Measurements from ENCODE around the gene LRRC19.

LRRC19 gene

DNA sequence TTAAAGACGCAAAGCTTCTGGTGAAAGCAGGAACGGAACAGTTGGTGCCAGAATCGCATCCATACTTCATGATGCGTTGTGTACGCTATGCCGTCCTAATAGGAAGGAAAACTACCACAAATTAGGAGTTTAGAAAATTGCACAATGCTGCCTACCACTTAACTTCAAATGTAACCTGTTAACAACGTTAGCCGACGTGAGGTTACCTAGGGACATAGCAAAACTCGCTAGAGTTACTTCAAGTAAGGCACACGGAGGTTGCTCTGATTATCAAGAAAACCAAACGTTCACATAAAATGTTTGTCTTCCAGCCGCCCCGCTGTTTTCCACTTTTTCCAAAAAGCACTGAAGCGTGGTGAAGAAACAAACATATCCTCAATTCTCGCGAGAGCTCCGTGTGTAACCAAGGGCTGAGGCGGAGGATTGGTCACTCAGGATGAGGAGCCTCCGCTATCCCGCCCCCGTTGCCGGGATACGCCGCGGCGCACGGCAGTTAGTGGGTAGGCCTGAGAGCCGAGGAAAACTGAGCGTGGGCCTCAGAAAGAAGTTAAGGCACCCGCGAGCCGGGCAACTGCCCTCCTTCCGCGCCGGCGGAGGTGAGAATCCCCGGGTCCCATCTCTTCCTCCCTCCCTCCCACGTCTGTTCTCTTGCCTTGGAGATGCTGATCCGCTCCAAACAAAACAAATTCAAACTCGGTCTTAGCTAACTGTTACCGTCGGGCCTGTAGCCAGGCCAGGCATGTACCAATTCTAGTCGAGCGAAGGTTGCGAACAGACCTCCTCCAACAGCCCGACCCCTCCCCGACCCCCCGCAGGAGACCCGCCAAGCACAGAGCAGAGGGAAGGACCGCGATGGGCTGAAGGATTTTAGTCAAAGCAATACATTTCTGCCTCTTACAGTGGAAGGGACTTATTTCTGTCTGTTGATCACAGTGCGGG lies 49.3 kb downstream of the LRRC19 start, which contains the start of gene IFT74:
IFT74 (plus strand) TSS at position 492 of the 939 bp plus-strand sequence. CDS start 5,556 bp downstream, outside the sequence.
- DNase-seq (ENCODE audit: low read depth in 2 of 2): peak; percentile 74 to 81

DNA sequence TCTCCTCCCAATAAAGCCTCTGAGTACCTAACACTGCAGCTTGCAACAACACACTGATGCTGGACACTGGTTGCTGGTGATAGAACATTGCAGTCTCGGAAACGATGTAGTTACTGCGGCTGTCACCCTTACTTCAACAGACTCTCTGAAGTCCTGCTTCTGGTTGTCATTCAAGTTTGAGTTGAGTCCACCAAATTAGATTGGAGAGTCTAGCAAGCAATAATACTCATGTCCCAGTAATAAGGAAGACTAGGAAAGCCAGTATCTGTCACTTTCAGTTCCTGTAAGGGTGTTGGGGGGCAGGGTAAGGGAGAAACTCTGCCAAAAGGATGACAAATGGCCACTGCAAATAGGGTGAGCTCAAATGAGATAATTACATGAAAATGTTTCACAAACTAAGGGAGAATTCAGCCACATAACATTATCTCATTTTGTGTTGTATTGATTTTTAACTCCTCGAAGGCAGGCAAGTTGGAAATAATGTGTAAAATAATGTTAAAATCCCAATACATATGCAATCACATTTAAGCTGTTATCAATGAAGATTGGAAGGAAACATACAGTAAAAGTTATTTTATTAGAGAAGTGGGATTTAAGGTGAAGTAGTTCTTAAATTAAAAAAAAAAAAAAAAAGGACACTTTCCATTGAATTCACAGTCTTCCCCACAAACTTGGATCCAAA lies 50.1 kb downstream of the LRRC19 start:
- DNase-seq (ENCODE audit: low read depth in 2 of 2): no peak

DNA sequence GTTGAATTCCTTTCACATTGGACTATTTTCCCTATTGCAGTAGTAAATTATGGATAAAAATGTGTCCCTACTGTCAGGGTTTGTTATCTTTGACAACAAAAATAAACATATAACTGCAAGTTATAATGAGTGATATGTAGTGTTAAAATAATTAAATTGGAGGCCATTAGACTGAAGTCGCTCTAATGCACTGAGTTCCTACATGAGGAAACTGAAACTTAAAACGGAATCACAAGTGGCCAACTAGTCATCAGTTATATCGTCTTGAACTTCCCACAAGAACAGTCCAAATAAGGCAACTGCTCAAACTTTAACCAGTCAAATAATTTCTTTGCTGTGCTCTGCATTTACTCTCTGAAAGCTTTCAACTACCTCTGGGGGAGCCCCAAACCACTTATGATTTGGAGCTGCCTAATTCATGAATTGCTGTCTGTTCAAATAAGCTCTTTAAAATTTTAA lies 51.4 kb downstream of the LRRC19 start:
- no peak for DNase-seq (ENCODE audit: low read depth in 2 of 2)

DNA sequence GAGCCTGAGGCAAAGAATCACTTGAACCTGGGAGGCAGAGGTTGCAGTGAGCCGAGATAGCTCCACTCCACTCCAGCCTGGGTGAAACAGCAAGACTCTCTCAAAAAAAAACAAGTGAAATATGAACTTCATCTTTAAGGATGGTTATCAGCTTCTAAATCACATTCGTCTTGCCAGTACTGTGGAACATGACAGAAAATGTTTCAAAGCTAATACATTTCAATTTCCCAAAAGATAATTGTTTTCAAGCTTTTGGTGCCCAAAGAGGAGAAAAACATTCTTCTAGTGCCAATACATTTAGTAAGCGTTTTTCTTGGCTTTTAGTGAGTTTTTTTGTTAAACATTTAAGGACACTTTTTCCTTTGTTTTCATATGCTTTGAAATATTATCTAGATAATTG lies 53.7 kb downstream of the LRRC19 start:
- no peak for DNase-seq (ENCODE audit: low read depth in 2 of 2)

DNA sequence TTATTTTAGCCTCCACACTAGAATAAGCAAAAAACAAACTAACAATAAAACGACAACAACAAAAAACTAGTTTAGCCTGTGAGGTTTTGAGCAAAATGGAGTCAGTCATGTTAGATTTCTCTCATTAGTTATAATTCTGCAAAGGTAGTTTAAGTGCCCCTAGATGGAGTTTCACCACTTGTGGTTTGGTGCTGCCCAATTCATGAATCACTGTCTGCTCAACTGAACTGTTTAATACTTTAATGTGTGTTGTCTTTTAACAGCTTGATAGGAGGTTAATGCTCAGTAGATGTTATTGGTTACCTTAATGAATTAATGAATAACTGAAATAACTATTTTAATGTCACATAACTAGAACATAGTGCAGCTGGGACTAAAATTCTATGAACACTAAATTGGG lies 55.0 kb downstream of the LRRC19 start:
- no peak for DNase-seq (ENCODE audit: low read depth in 2 of 2)

DNA sequence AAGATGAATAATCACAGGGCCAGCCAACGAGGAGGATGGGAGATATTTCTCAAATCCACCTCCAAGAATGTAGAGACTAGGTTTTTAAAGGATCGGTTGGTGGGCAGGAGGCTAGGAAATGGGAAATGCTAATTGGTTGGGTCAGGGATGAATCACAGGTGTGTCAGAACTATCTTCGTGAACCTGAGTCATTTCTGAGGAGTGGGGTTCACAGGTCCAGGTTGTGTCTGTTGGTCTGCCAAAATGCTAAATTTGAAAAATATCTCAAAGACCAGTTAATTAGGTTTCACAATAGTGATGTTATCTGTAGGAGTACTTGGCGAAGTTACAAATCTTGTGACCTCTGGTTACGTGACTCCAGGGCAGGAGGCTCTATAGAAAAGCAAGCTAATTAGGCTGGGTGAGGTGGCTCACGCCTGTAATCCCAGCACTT lies 55.8 kb downstream of the LRRC19 start:
- DNase-seq (ENCODE audit: low read depth in 2 of 2): no peak

DNA sequence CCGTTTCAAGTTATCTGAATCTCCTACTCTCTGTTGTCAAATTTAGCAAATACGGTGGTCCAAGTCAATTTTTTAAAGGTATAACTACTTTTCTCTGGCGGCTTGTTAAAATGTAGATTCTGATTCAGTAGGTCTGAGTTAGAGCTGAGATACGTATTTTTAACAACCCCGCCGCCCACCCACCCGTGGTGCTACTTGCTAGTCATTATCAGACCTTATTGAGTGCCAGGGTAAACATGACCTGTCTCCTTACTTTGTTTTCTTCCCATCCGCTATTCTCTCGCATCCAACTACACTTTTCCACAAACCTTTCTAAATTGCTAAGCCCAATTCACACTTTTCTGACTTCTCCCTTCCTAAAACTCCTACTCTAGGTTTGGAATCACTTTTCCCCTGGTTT lies 57.7 kb downstream of the LRRC19 start:
- DNase-seq (ENCODE audit: low read depth in 2 of 2): no peak

DNA sequence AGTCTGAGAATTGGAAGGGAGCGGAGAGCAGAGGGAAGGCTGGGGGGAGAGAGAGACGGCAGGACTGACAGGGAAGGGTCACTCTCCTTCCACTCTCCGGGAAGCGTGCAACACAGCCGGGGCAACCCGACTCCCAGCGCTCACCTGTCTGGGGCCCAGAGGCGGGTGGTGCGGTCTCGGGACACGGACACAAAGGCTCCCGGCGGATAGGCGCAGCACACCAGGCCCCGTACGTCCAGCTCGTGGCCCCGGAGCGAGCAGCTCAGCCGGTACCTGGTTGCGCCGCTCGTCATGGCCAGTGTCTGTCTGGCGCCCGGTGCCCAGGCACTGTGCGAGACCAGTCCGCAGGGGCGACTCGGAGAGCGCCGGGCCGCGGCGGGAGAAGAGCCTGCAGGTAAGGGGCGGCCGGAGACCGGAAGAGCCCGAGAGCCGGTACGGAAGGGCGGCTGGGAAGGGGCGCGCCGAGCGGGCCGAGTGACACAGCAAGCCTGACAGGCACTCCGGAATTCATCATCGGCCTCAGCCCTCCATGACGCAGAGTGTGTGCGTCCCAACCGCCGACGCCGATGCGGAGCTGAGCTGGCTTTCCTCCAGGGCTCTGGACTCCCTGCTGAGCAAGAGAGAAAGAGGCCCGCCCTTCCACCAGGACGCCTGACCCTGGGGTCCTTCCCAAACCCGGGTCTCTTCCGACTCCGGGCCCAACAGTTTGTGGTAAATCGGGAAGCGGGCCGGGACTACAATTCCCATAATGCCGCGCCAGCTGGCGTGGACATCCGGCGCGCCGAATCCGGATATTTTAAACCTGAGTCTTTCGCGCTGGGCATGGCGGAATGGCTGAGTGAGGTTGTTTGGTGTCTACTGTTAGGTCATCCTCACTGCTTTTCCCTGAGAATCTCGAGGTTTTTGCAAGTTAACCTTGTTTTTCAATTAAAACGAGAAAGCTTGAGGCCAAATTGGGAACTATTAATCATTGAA lies 58.4 kb downstream of the LRRC19 start, which contains the start of gene PLAA:
PLAA (minus strand) TSS at position 490 of the 975 bp plus-strand sequence; CDS start at position 293, 197 bp downstream.
- peak; percentile 58 to 59 for DNase-seq (ENCODE audit: low read depth in 2 of 2)

DNA sequence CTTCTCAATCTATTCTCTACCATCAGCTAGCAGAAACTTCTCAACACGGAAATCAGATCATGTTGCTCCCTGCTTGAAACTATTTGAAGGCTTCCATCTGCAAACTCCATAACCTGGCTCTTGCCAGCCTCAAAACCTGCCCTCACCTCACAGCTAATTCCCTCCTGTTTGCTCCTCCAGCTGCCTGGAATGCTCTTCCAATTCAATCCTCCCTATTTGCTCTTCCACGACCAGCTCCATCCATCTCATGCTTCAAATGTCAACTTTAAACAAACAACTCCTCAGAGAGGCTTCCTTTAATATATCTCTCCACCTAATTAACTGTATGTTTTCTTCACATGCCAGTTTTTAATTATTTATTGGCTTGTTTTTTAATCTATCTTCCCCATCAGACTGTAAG lies 59.9 kb downstream of the LRRC19 start:
- no peak for DNase-seq (ENCODE audit: low read depth in 2 of 2)
